HG03095 (cell line): ENCODE results near the gene PIBF1.
A peak's percentile ranks its signal among the peaks of the same experiment; 100 is the strongest.

Source experiments
- ATAC-seq: cut with Tn5 transposase; IDR thresholded peaks from one replicate; pipeline ENCODE4 v1.9.1; 2021; ENCODE audit warnings: moderate library complexity; ENCODE audit not compliant: unreplicated experiment

The PIBF1 gene

DNA sequence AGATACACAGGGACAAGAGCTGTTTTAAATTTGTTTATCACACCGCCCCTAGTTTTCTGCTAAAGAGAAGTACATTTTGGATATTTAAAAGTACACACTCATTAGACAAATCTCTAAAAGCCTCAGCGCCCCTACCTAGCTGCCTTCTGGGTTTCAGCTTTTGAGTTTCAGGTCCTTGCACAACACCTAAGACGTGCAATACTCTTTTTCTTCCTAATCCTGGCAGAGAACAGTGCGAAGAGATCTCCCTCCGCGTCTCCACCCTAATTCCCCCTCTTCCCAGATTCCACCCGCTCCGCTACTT is 276.5 kb downstream of the PIBF1 start:
- ATAC-seq = peak; percentile 19

DNA sequence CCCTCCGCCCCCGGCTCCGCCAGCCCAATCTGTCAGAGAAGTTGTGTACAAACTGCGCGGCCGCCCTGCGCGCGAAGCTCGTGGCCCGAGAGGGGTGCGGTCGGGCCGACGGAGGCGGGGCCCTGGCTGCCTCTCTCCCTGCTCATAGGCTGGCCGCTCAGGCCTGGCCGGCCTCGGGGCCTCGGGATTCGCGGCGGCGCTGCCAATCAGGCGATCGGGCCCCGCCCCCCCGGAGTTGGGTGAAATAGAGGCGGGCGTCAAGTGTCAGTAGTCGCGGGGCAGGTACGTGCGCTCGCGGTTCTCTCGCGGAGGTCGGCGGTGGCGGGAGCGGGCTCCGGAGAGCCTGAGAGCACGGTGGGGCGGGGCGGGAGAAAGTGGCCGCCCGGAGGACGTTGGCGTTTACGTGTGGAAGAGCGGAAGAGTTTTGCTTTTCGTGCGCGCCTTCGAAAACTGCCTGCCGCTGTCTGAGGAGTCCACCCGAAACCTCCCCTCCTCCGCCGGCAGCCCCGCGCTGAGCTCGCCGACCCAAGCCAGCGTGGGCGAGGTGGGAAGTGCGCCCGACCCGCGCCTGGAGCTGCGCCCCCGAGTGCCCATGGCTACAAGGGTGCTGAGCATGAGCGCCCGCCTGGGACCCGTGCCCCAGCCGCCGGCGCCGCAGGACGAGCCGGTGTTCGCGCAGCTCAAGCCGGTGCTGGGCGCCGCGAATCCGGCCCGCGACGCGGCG is 277.0 kb downstream of the PIBF1 start, which contains the start of gene KLF5:
TSS of gene KLF5 (plus strand) at position 270 of the 724 bp plus-strand sequence. CDS start at position 593, 323 bp downstream.
- ATAC-seq = peak; percentile 97

DNA sequence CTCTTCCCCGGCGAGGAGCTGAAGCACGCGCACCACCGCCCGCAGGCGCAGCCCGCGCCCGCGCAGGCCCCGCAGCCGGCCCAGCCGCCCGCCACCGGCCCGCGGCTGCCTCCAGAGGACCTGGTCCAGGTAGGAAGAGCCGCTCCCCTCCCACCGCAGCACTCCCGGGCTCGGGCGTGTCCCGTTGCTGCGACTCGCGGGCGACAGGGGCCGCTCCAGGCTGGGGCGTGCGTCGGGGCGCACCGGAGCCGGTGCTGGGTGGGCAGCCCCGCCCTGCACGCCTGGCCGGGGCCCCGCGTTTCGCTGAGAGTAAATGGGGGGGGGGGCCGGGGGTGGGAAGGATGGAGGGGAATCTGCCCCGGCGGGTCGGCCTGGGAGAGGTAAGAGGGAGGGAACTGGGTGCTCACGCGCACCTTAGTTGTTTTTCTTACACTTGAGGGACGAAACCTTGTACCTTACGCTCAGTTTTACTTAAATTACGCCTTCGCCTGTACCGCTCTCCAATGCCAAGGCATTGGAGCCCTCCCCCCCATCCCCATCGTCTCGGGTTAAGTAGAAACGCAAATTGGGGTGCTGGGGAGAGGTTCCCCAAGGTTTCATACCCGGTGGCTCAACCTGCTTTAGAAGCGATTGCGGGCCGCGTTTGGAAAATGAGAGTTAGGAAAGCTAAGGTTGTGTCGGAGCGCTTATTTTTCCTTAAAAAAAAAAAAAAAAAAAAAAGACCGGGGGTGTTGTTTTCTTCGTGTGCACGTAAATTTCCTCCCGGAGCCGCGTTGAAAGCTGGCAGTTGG is 277.7 kb downstream of the PIBF1 start:
- ATAC-seq = peak; percentile 42

DNA sequence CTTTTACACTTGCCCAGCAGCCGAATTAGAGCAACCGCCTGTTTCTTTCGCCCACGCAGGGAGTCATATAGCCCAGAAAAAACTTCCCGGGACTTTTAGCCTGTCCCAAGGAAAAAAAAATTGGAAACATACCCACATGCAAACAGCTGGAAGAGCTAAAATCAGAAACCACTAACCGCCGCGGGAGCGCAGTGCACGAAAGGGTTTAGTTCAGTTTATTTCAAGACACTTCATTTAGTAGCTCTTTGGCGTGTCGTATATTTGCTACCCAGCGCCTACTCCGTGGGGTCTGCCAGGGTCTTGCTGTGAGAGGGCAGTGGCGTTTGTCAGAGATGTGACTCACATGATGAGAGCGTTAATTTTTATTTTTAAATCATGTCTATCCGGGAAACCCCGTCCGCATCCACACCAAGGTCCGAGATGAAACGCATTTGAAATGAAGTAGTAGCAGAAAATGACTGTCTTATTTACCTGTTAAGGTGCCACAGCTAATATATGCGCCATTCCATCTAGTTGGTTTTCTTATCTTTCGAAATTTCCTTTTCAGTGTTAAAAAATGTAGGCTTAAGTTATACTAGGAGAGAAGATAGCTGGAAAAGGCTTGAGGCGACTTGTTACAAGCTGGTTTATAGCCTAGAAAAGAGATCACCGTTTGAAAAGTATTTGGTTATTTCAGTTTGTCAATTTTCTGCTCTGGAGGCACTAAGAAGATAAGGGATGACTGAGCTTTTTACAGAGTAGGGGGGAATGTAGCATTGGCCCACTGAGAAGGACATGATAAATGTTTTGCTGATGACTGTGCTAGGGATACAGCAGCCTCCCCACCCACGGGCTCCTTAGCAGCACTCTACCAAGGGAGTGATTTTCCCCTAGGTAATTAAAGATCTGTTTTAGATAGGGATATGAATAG is 278.6 kb downstream of the PIBF1 start:
- no peak for ATAC-seq

DNA sequence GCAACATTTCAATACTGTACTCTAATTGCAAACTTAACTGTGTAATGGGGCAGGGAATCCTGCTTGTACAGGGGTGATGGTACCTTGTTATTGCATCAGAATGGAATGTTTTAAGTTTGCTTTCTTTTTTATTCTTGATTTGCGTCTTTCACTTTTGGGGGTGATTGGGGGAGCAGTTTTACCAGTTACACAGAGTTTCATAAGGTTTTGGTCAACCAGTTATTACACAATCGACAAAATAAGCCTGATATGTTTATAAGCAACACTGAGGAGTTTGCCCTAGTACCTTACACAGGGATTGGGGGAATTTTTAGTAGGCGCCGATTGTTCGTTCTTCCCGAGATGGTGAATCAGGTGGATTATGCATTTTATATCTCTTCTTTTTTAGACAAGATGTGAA is 279.5 kb downstream of the PIBF1 start:
- ATAC-seq = no peak

DNA sequence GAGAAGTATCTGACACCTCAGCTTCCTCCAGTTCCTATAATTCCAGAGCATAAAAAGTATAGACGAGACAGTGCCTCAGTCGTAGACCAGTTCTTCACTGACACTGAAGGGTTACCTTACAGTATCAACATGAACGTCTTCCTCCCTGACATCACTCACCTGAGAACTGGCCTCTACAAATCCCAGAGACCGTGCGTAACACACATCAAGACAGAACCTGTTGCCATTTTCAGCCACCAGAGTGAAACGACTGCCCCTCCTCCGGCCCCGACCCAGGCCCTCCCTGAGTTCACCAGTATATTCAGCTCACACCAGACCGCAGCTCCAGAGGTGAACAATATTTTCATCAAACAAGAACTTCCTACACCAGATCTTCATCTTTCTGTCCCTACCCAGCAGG is 279.9 kb downstream of the PIBF1 start:
- ATAC-seq = no peak

DNA sequence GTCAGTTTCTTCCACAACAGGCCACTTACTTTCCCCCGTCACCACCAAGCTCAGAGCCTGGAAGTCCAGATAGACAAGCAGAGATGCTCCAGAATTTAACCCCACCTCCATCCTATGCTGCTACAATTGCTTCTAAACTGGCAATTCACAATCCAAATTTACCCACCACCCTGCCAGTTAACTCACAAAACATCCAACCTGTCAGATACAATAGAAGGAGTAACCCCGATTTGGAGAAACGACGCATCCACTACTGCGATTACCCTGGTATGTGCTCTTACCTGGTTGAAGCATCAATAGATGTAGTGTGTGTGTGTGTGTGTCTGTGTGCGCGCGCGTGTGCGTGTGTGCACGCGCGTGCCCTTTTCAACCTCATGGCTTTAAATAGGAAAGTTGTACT is 280.5 kb downstream of the PIBF1 start:
- ATAC-seq = no peak

DNA sequence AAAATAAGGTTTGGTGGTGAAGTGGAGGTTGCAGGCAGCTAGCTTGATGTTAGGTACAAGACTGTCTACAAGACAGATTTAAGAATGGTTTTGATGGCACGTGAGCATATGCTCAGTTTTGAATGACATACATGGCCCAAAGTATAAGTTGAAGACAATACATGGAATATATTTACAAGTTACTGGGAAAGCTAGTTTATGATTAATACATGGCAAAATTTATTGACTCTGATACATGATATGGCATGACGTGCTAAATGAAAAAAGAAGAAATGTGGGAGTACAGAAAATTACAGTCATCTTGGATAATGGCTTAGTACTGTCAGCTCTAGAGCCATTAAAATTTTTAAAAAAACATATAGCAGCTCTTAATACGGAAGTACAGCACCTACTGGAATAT is 281.2 kb downstream of the PIBF1 start:
- no peak for ATAC-seq

DNA sequence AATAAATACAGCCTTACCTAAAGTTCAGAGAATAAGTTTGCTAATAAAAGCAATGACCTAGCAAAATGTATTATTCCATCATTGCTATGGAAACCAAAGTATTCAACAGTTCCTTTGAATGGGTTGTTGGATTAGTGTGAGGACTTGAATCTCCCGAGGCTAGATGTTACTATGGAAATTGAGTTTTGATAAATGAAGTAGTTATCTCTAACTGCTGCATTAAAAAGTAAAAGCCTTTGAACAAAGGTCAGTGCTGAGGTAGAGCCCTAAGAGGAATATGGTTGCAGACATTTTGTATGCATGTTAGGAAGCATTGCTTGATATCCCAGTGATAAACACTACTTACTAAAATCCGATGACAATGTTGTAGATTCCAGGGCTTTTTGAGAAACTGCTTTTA is 283.1 kb downstream of the PIBF1 start:
- ATAC-seq = no peak

DNA sequence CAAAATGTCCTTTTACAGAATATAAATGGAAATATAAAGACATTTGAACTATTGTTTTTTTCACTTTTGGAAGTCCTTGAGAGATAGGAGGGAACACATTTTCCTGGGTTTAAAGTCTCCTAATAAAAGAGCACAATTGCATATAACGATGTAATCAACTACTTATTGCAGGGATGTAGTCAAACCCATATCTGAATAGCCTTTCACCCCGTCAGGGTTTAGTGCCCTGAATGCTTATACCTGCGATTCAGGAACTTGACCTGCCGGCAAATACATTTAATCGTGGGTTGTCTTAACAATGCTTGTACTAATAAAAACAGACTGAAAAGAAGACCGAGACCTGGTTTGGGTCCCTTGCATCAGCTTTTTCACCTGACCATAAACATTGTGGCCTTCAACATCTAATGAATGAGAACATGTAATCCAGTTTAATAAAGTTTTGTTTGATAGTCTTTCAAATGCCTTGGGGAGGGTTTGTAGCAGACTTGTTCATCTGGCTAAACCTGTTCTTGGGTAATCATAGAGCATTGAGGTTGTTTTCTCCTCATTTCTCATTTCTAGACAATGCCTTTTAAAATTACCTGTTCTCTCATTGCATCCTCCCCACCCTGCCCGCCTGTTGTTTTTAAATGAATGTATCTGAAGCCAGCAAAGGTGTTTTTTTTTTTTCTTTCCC is 283.9 kb downstream of the PIBF1 start:
- ATAC-seq = no peak
